NT2/D1 (cell line): ENCODE measurements around the gene SH3D19.

Source experiments
- YY1 ChIP-seq: IDR thresholded peaks from 2 replicates; pipeline ENCODE4 v1.6.1; 2011; ENCODE audit not compliant: insufficient read length, insufficient read depth
- ZNF274 ChIP-seq: IDR thresholded peaks from 2 replicates; pipeline ENCODE4 v1.6.1; 2011; ENCODE audit warnings: mild to moderate bottlenecking, low read depth, low read length

GRCh38 chr4:151247395-151247794 is 78.0 kb downstream of the SH3D19 start:
- TF ChIP-seq ZNF274: no peak
- TF ChIP-seq YY1: no peak
